ENCODE measurements around the gene TMPRSS2.
"Not testable (repeated sequence)": the region's sequence is repeated elsewhere in the genome, so short reads cannot be mapped to it uniquely, and the experiment has no call there.

- TF ChIP-seq CTCF, POLR2AphosphoS5, POLR2A, EP300 (IDR thresholded peaks at IDR 0.05): not testable (repeated sequence)
Measured at GRCh38 chr21:41423305-41423636, 84.7 kb downstream of the TMPRSS2 start.

Data from sigmoid colon (tissue), 4 donors.